Mesodermal cell (in vitro differentiated cells): ENCODE results near the gene CDK11A.

ENCODE experiments used
- H3K27ac ChIP-seq: 2 replicates; pipeline ENCODE4 v1.7.0; 2013; ENCODE audit warnings: mild to moderate bottlenecking, low read depth, low read length, moderate library complexity; ENCODE audit not compliant: severe bottlenecking
- H3K36me3 ChIP-seq: 2 replicates; pipeline ENCODE4 v1.7.1; 2013; ENCODE audit warnings: mild to moderate bottlenecking, low read length, moderate library complexity; ENCODE audit not compliant: control insufficient read depth, insufficient read depth
- H3K4me1 ChIP-seq: one replicate; pipeline ENCODE4 v1.7.1; 2013; ENCODE audit warnings: mild to moderate bottlenecking, low read length; ENCODE audit not compliant: insufficient read depth, control insufficient read depth, poor library complexity, severe bottlenecking
- H3K4me3 ChIP-seq: 2 replicates; pipeline ENCODE4 v1.7.0; 2013; ENCODE audit warnings: low read length, control low read depth, mild to moderate bottlenecking; ENCODE audit not compliant: insufficient read depth, poor library complexity, severe bottlenecking; ENCODE audit errors: extremely low read depth
- H3K9me3 ChIP-seq: 2 replicates; pipeline ENCODE4 v1.7.1; 2013; ENCODE audit warnings: mild to moderate bottlenecking, low read length, moderate library complexity; ENCODE audit not compliant: control insufficient read depth
- WGBS, 2 experiments: methylation state at CpG; one replicate each; pipeline ENCODE4 v1.1.5; 2013; ENCODE audit warnings: missing lambda C conversion rate in 2 of 2; ENCODE audit not compliant: insufficient coverage in 2 of 2; 5-methylcytosine and 5-hydroxymethylcytosine counted together

The CDK11A gene

GRCh38 chr1:1760345-1760650 lies 36.1 kb upstream of the CDK11A start:
- 92 to 97% methylated on average over 20 of the region's 20 CpGs for WGBS, 2 experiments
- Histone ChIP-seq H3K36me3 (peaks cover 88% of the 10 kb centered on the region), H3K27ac (no peak overlapping the region), H3K4me1 (peaks cover 6% of the 10 kb centered on the region), H3K4me3 (no peak overlapping the region), H3K9me3 (no peaks in the 10 kb centered on the region)

DNA sequence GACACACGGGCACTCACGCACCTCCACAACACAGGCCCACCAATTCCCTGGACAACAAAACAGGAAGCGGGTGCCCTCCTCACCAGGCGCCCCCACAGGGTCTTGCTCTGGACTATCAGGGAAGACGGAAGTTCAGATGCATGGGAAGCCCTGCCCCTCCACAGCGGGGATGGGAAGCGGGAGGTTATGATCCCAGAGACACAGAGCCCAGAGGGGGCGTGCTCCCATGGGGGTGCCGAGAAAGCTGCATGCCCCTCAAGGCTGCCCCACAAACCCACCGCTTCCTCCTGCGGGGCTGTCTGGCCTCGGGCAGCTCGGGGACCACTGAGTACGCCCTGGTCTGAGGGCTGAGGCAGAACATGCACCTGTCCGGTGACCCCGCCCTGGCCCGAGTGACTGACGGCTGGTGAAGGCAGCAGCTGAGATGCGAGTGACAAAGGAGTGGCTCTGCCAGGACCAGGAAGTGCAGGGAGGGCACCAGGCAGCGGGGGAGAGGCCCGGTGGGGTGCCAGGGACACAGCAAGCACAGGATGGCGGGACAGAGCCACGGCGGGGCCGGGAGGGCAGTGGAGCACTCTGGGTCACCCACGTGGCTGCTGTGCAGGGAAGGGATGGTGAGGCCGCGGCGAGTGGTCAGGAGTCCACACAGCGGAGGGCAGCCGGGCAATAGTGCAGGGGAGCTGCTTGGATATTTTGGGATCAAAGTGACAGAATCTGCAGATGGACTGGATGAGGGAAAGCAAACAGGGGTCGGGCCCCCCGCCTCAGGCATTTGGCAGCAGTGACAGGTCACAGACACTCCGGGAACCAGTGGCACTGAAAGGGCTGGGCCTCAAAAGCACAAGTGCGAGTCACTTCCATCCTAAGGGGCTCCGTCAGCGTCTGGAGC lies 35.5 kb upstream of the CDK11A start:
- no peaks in the 10 kb centered on the region for H3K9me3 ChIP-seq
- 95 to 97% methylated on average over 29 to 33 of the region's 37 CpGs for WGBS, 2 experiments
- peaks cover 87% of the 10 kb centered on the region for H3K36me3 ChIP-seq

GRCh38 chr1:1758692-1759455 lies 34.7 kb upstream of the CDK11A start:
- Histone ChIP-seq H3K4me1 (peaks cover 6% of the 10 kb centered on the region), H3K27ac (no peak overlapping the region), H3K4me3 (no peak overlapping the region), H3K9me3 (no peaks in the 10 kb centered on the region), H3K36me3 (peaks cover 89% of the 10 kb centered on the region)
- WGBS, 2 experiments: 94 to 97% methylated on average over 27 to 28 of the region's 34 CpGs

More for the DNA sequence above, 35.5 kb upstream of the CDK11A start:
- no peak overlapping the region for H3K4me3 ChIP-seq
- no peak overlapping the region for H3K27ac ChIP-seq
- peaks cover 6% of the 10 kb centered on the region for H3K4me1 ChIP-seq

- 93 to 96% methylated on average over 16 to 26 of the region's 27 CpGs for WGBS, 2 experiments
- Histone ChIP-seq H3K27ac (no peak overlapping the region), H3K4me3 (no peak overlapping the region), H3K9me3 (no peaks in the 10 kb centered on the region), H3K4me1 (peaks cover 6% of the 10 kb centered on the region), H3K36me3 (peaks cover 88% of the 10 kb centered on the region)
Observed at GRCh38 chr1:1758059-1758621, 34.0 kb upstream of the CDK11A start.

DNA sequence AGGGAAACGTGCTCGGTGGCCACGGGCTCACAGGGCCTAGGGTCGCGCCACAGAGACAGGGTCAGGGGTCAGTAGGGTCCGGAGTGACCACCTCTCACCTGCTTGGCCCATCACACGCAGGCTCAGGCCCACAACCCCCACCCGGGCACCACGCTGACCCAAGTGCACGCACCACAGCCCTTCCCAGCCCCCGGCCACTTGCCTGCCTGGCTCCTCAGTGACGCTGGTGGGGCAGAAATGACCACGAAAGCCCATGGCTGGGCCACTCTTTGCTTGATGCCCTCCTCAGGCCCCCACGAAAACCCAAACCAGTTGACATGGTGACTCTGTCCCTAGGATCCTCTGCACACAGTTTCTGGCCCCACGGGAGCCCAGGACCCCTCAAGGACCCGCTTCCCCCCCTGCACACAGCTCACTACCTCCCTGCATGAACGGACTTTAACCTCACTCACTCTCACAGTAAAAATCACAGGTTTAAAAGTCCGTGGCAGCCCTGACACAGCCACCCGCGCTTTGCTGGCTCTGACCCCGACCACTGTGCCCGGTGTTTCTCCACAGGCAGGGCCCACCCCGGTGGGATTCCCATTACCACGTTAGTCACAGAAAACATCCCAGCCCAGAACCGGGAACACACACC lies 33.4 kb upstream of the CDK11A start:
- Histone ChIP-seq H3K4me1 (peaks cover 6% of the 10 kb centered on the region), H3K27ac (no peak overlapping the region), H3K9me3 (no peaks in the 10 kb centered on the region), H3K4me3 (no peak overlapping the region), H3K36me3 (peaks cover 83% of the 10 kb centered on the region)
- WGBS, 2 experiments: 93 to 96% methylated on average over 22 to 25 of the region's 25 CpGs

GRCh38 chr1:1756661-1757421 lies 32.7 kb upstream of the CDK11A start:
- no peak overlapping the region for H3K4me3 ChIP-seq
- H3K36me3 ChIP-seq: peaks cover 81% of the 10 kb centered on the region
- H3K27ac ChIP-seq: no peak overlapping the region
- H3K4me1 ChIP-seq: peaks cover 6% of the 10 kb centered on the region
- no peaks in the 10 kb centered on the region for H3K9me3 ChIP-seq
- WGBS, 2 experiments: 93 to 96% methylated on average over 27 to 28 of the region's 33 CpGs

GRCh38 chr1:1755852-1756251 lies 31.7 kb upstream of the CDK11A start:
- Histone ChIP-seq H3K9me3 (no peaks in the 10 kb centered on the region), H3K4me1 (peaks cover 6% of the 10 kb centered on the region), H3K4me3 (no peak overlapping the region), H3K27ac (no peak overlapping the region), H3K36me3 (peaks cover 72% of the 10 kb centered on the region)
- WGBS, 2 experiments: 95 to 97% methylated on average over 13 to 14 of the region's 15 CpGs

GRCh38 chr1:1755426-1755825 lies 31.3 kb upstream of the CDK11A start:
- Histone ChIP-seq H3K36me3 (peaks cover 67% of the 10 kb centered on the region), H3K9me3 (no peaks in the 10 kb centered on the region), H3K4me1 (peaks cover 3% of the 10 kb centered on the region), H3K4me3 (no peak overlapping the region), H3K27ac (no peak overlapping the region)
- 91 to 96% methylated on average over 16 to 18 of the region's 19 CpGs for WGBS, 2 experiments

DNA sequence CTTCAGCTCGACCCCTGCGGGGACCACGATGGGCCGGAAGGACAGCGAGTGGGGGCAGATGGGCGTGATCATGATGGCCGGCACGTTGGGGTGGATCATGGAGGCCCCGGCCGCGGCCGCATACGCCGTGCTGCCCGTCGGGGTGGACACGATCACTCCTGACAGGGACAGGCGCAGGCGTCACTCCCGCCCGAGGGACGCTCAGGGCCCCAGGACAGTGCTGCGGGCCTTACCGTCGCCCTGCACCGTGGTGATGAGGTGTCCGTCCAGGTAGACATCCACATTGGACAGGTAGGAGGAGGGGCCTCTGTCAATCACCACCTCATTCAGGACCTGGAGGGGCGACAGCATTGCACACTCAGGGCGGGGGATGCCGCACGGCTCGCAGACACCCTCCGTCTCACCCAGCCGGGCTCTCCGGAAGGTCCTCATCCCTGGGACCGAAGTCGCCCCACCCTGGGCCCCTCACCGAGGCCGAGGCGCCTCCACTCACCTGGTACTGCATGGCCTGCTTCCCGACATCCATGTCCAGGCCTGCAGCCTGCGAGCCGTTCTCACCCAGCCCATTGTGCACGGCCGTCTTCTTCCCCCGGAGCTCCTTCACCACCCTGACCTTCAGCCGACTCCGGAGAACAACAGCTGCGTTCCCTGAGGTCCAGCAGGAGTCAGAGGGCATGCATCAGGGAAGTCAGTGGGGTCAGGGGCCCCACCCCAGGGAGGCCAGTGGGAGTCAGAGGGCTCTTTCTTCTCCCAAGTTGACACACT lies 30.1 kb upstream of the CDK11A start:
- H3K9me3 ChIP-seq: no peaks in the 10 kb centered on the region
- H3K27ac ChIP-seq: no peak overlapping the region
- WGBS, 2 experiments: 95 to 96% methylated on average over 38 to 40 of the region's 49 CpGs
- peaks cover 55% of the 10 kb centered on the region for H3K36me3 ChIP-seq
- no peaks in the 10 kb centered on the region for H3K4me1 ChIP-seq
- no peak overlapping the region for H3K4me3 ChIP-seq
